Endothelial cell of umbilical vein (primary cell): ENCODE results near the gene DCPS.
"Not testable (repeated sequence)": the region's sequence is repeated elsewhere in the genome, so short reads cannot be mapped to it uniquely, and the experiment has no call there.

Experiments
- EZH2 ChIP-seq: IDR thresholded peaks from 2 replicates; pipeline ENCODE4 v1.6.1; 2012; ENCODE audit warnings: borderline replicate concordance, low read depth, mild to moderate bottlenecking, moderate library complexity, low read length, inconsistent platforms; ENCODE audit not compliant: severe bottlenecking
- FOS ChIP-seq: IDR thresholded peaks from 2 replicates; pipeline ENCODE4 v1.6.1; 2011; ENCODE audit warnings: mild to moderate bottlenecking, low read length, moderate library complexity, borderline replicate concordance; ENCODE audit not compliant: insufficient read depth
- GATA2 ChIP-seq: IDR thresholded peaks from 2 replicates; pipeline ENCODE4 v1.7.0; 2011; ENCODE audit warnings: low read depth, mild to moderate bottlenecking, moderate library complexity, mixed read lengths, low read length; ENCODE audit not compliant: insufficient read length, insufficient read depth
- JUN ChIP-seq: IDR thresholded peaks from 2 replicates; pipeline ENCODE4 v1.6.1; 2011; ENCODE audit warnings: borderline replicate concordance, low read depth; ENCODE audit not compliant: insufficient read length, insufficient read depth
- MYC ChIP-seq: IDR thresholded peaks from one replicate; pipeline ENCODE4 v1.6.1; 2011; ENCODE audit warnings: mild to moderate bottlenecking, low read depth, low read length
- POLR2A ChIP-seq: IDR thresholded peaks from 2 replicates; pipeline ENCODE4 v1.6.1; 2012; ENCODE audit warnings: low read depth, mild to moderate bottlenecking, control low read depth, low read length
- POLR2AphosphoS5 ChIP-seq: IDR thresholded peaks from 2 replicates; pipeline ENCODE4 v1.6.1; 2012; ENCODE audit warnings: low read depth, mild to moderate bottlenecking, control low read depth, low read length, moderate library complexity; ENCODE audit not compliant: insufficient read depth
- TF ChIP-seq, protein P1 (sequence below), 2 donors: IDR thresholded peaks; 1 replicate in 1 of 2; 2 replicates in 1 of 2; pipeline ENCODE4 v1.5.1; 2011; ENCODE audit warnings: low read length in 2 of 2, mild to moderate bottlenecking in 2 of 2, moderate library complexity in 2 of 2, control low read depth in 1 of 2, inconsistent platforms in 1 of 2, low read depth in 1 of 2; ENCODE audit not compliant: insufficient read depth in 1 of 2; ENCODE audit errors: extremely low read depth in 1 of 2
- TF ChIP-seq, protein P2 (sequence below): IDR thresholded peaks from 2 replicates; pipeline ENCODE4 v1.6.1; 2011; ENCODE audit not compliant: insufficient read depth, insufficient read length

DNA sequence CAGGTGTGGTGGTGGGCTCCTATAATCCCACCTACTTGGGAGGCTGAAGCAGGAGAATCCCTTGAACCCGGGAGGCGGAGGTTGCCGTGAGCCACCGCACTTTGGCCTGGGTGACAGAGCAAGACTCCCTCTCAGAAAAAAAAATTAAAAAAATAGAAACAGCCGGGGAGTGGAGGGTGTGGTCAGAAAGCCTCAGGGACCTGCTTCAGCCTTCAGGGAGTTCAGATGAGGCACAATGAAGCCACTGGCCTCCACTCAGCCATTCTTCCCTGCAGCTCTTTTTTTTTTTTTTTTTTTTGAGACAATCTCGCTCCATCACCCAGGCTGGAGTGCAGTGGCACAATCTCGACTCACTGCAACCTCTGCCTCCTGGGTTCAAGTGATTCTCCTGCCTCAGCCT lies 43.1 kb downstream of the DCPS start:
- not testable (repeated sequence) for TF ChIP-seq FOS, POLR2A, EZH2, JUN, POLR2AphosphoS5, GATA2, MYC
- TF ChIP-seq, protein P1, sequence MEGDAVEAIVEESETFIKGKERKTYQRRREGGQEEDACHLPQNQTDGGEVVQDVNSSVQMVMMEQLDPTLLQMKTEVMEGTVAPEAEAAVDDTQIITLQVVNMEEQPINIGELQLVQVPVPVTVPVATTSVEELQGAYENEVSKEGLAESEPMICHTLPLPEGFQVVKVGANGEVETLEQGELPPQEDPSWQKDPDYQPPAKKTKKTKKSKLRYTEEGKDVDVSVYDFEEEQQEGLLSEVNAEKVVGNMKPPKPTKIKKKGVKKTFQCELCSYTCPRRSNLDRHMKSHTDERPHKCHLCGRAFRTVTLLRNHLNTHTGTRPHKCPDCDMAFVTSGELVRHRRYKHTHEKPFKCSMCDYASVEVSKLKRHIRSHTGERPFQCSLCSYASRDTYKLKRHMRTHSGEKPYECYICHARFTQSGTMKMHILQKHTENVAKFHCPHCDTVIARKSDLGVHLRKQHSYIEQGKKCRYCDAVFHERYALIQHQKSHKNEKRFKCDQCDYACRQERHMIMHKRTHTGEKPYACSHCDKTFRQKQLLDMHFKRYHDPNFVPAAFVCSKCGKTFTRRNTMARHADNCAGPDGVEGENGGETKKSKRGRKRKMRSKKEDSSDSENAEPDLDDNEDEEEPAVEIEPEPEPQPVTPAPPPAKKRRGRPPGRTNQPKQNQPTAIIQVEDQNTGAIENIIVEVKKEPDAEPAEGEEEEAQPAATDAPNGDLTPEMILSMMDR (IDR thresholded peaks at IDR 0.05; ENCODE audit: extremely low read depth in 1 of 2, insufficient read depth in 1 of 2, low read depth in 1 of 2, low read length in 2 of 2) = not testable (repeated sequence)
- TF ChIP-seq, protein P2, sequence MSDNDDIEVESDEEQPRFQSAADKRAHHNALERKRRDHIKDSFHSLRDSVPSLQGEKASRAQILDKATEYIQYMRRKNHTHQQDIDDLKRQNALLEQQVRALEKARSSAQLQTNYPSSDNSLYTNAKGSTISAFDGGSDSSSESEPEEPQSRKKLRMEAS = not testable (repeated sequence)
